Loucy (cell line): ENCODE data around the gene NEU3.

Experiments
- H2AFZ ChIP-seq: fragments of 200-600 bp; sonication (generic); 2 replicates; pipeline ENCODE4 v1.6.0; 2016; ENCODE audit warnings: antibody characterized with exemption, mild to moderate bottlenecking, low read length, moderate library complexity
- H3F3A ChIP-seq: fragments of 200-600 bp; 2 replicates; pipeline ENCODE4 v1.6.0; 2016; ENCODE audit warnings: antibody characterized with exemption, low read depth, mild to moderate bottlenecking
- H3K27me3 ChIP-seq: fragments of 200-600 bp; sonication (generic); 2 replicates; pipeline ENCODE4 v1.6.1; 2014; ENCODE audit warnings: low read length, mild to moderate bottlenecking; ENCODE audit not compliant: insufficient read depth, poor library complexity, severe bottlenecking
- H3K36me3 ChIP-seq: fragments of 200-600 bp; sonication (generic); 2 replicates; pipeline ENCODE4 v1.6.1; 2016; ENCODE audit warnings: low read length; ENCODE audit not compliant: insufficient read depth
- H3K4me1 ChIP-seq: fragments of 200-600 bp; sonication (generic); 2 replicates; pipeline ENCODE4 v1.5.1; 2014; ENCODE audit warnings: low read length, mild to moderate bottlenecking; ENCODE audit not compliant: insufficient read depth, poor library complexity, severe bottlenecking
- H3K4me2 ChIP-seq: fragments of 200-600 bp; sonication (generic); 2 replicates; pipeline ENCODE4 v1.6.0; 2014; ENCODE audit warnings: antibody characterized with exemption, low read length, low read depth, mild to moderate bottlenecking; ENCODE audit not compliant: poor library complexity, severe bottlenecking
- H3K4me3 ChIP-seq: fragments of 200-600 bp; sonication (generic); 2 replicates; pipeline ENCODE4 v1.5.1; 2014; ENCODE audit warnings: low read length, mild to moderate bottlenecking, mixed read lengths; ENCODE audit not compliant: poor library complexity, severe bottlenecking
- H3K79me2 ChIP-seq: fragments of 200-600 bp; sonication (generic); 2 replicates; pipeline ENCODE4 v1.6.1; 2014; ENCODE audit warnings: low read length; ENCODE audit not compliant: insufficient read depth
- H3K9ac ChIP-seq: fragments of 200-600 bp; sonication (generic); 2 replicates; pipeline ENCODE4 v1.6.0; 2014; ENCODE audit warnings: mild to moderate bottlenecking, low read depth, low read length, moderate library complexity; ENCODE audit not compliant: poor library complexity, severe bottlenecking
- H3K9me2 ChIP-seq: fragments of 200-600 bp; sonication (generic); replicated peaks from 2 replicates; pipeline ENCODE4 v1.6.1; 2016; ENCODE audit warnings: low read depth, low read length, mixed read lengths
- H3K9me3 ChIP-seq: fragments of 200-600 bp; sonication (generic); 2 replicates; pipeline ENCODE4 v1.6.1; 2014; ENCODE audit warnings: mild to moderate bottlenecking, antibody characterized with exemption, low read length, low read depth; ENCODE audit not compliant: insufficient read depth
- H4K20me1 ChIP-seq: fragments of 200-600 bp; sonication (generic); 2 replicates; pipeline ENCODE4 v1.6.0; 2014; ENCODE audit warnings: antibody characterized with exemption, low read length, mild to moderate bottlenecking; ENCODE audit not compliant: insufficient read depth, poor library complexity, severe bottlenecking
- CTCF ChIP-seq: fragments of 200-600 bp; sonication (generic); conservative IDR thresholded peaks from 2 replicates; pipeline ENCODE4 v1.5.1; 2014; ENCODE audit warnings: mild to moderate bottlenecking, antibody characterized with exemption, low read length
- EZH2phosphoT487 ChIP-seq: fragments of 200-600 bp; IDR thresholded peaks from 2 replicates; pipeline ENCODE4 v1.6.1; 2018; ENCODE audit warnings: antibody characterized with exemption, mild to moderate bottlenecking, moderate library complexity, borderline replicate concordance

Gene NEU3

GRCh38 chr11:74953451-74953850 is 35.3 kb upstream of the NEU3 start:
- Histone ChIP-seq H3K9me3 (no peaks in the 10 kb centered on the region), H3K9me2 (no peaks in the 10 kb centered on the region), H2AFZ (no peak overlapping the region), H4K20me1 (peaks cover 82% of the 10 kb centered on the region), H3K27me3 (no peaks in the 10 kb centered on the region), H3K9ac (peak overlapping the region; percentile 28), H3F3A (no peaks in the 10 kb centered on the region), H3K4me3 (peak overlapping the region; percentile 60), H3K4me1 (peaks cover 75% of the 10 kb centered on the region), H3K4me2 (peak overlapping the region; percentile 87), H3K79me2 (peaks cover 93% of the 10 kb centered on the region), H3K36me3 (no peaks in the 10 kb centered on the region)
- no peak for TF ChIP-seq EZH2phosphoT487

- H3K79me2 ChIP-seq, result peaks cover 99% of the 10 kb centered on the region
- no peaks in the 10 kb centered on the region for H3K27me3 ChIP-seq
- peaks cover 79% of the 10 kb centered on the region for H3K4me1 ChIP-seq
- no peaks in the 10 kb centered on the region for H3K9me2 ChIP-seq
- H3K36me3 ChIP-seq, result peaks cover under 1% of the 10 kb centered on the region; the same call in 1 of the 2 replicates
- TF ChIP-seq EZH2phosphoT487, result no peak
- no peak for TF ChIP-seq CTCF
- H3K9me3 ChIP-seq, result no peaks in the 10 kb centered on the region
- no peak overlapping the region for H2AFZ ChIP-seq
- peak overlapping the region; percentile 87 for H3K4me2 ChIP-seq
- H3K9ac ChIP-seq, result peak overlapping the region; percentile 28
- H3K4me3 ChIP-seq, result peak overlapping the region; percentile 60
- no peaks in the 10 kb centered on the region for H3F3A ChIP-seq
- peaks cover 90% of the 10 kb centered on the region for H4K20me1 ChIP-seq
These were observed 34.5 kb upstream of the NEU3 start for GRCh38 chr11:74954199-74954598.

GRCh38 chr11:74956397-74957015 is 32.2 kb upstream of the NEU3 start:
- Histone ChIP-seq H3F3A (no peaks in the 10 kb centered on the region), H3K9me3 (no peaks in the 10 kb centered on the region), H3K36me3 (peaks cover 5% of the 10 kb centered on the region; the same call in 1 of the 2 replicates), H3K79me2 (peaks cover 99% of the 10 kb centered on the region), H3K9ac (no peak overlapping the region), H3K4me1 (peaks cover 75% of the 10 kb centered on the region), H3K27me3 (no peaks in the 10 kb centered on the region), H4K20me1 (peaks cover 93% of the 10 kb centered on the region), H2AFZ (no peak overlapping the region), H3K4me2 (peak overlapping the region; percentile 51), H3K4me3 (peak overlapping the region; percentile 26), H3K9me2 (no peaks in the 10 kb centered on the region)
- TF ChIP-seq CTCF, result no peak
- no peak for TF ChIP-seq EZH2phosphoT487
